Measurements from ENCODE around the gene GNPTG.

Gene GNPTG

GRCh38 chr16:1335996-1336395 is 15.7 kb upstream of the GNPTG start:
- TF ChIP-seq CTCF (IDR thresholded peaks at IDR 0.05) (no peak), ZFX (IDR thresholded peaks at IDR 0.05; ENCODE audit: borderline replicate concordance) (no peak)
- no peak overlapping the region for H3K27ac ChIP-seq

- no peak overlapping the region for H3K27ac ChIP-seq
These were observed 15.1 kb upstream of the GNPTG start for GRCh38 chr16:1336619-1337018.

GRCh38 chr16:1337486-1337885 is 14.2 kb upstream of the GNPTG start:
- no peak for TF ChIP-seq ZFX (IDR thresholded peaks at IDR 0.05; ENCODE audit: borderline replicate concordance)
- no peak for TF ChIP-seq CTCF (IDR thresholded peaks at IDR 0.05)
- no peak overlapping the region for H3K27ac ChIP-seq

More at GRCh38 chr16:1336619-1337018, 15.1 kb upstream of the GNPTG start:
- TF ChIP-seq CTCF (IDR thresholded peaks at IDR 0.05) (no peak), ZFX (IDR thresholded peaks at IDR 0.05; ENCODE audit: borderline replicate concordance) (no peak)

GRCh38 chr16:1338119-1338730 is 13.5 kb upstream of the GNPTG start:
- no peak overlapping the region for H3K27ac ChIP-seq

GRCh38 chr16:1338855-1339675 is 12.7 kb upstream of the GNPTG start:
- no peak overlapping the region for H3K27ac ChIP-seq
- TF ChIP-seq ZFX (IDR thresholded peaks at IDR 0.05; ENCODE audit: borderline replicate concordance) (no peak), CTCF (IDR thresholded peaks at IDR 0.05) (no peak)

More at GRCh38 chr16:1338119-1338730, 13.5 kb upstream of the GNPTG start:
- TF ChIP-seq CTCF (IDR thresholded peaks at IDR 0.05): peak; percentile 83
- no peak for TF ChIP-seq ZFX (IDR thresholded peaks at IDR 0.05; ENCODE audit: borderline replicate concordance)

- no peak overlapping the region for H3K27ac ChIP-seq
- TF ChIP-seq ZFX (IDR thresholded peaks at IDR 0.05; ENCODE audit: borderline replicate concordance) (no peak), CTCF (IDR thresholded peaks at IDR 0.05) (no peak)
These were observed 10.8 kb upstream of the GNPTG start for GRCh38 chr16:1340730-1341494.
